Activated CD4-positive, alpha-beta T cell treated with anti-CD3 and anti-CD28 coated beads for 4 hours (primary cell): Measurements from ENCODE around the gene MKNK2.
A peak's percentile ranks its signal among the peaks of the same experiment; 100 is the strongest.

Experiments
- DNase-seq, 2 donors: peaks; one replicate each; pipeline ENCODE4 v3.0.0-alpha.2; 2020

The MKNK2 gene

GRCh38 chr19:2079865-2080301 lies 28.8 kb upstream of the MKNK2 start:
- DNase-seq: no peak

- DNase-seq: no peak
These were observed 28.2 kb upstream of the MKNK2 start for GRCh38 chr19:2079076-2079864.

- DNase-seq: no peak
These were observed 27.0 kb upstream of the MKNK2 start for GRCh38 chr19:2077833-2078619.

GRCh38 chr19:2077398-2077797 lies 26.4 kb upstream of the MKNK2 start:
- no peak for DNase-seq

GRCh38 chr19:2076526-2076944 lies 25.5 kb upstream of the MKNK2 start:
- DNase-seq: no peak

- DNase-seq: no peak
These were observed 21.9 kb upstream of the MKNK2 start for GRCh38 chr19:2072757-2073551.

- no peak for DNase-seq
These were observed 20.1 kb upstream of the MKNK2 start for GRCh38 chr19:2070986-2071673.

- DNase-seq: no peak
These were observed 19.4 kb upstream of the MKNK2 start for GRCh38 chr19:2070436-2070827.

- no peak for DNase-seq
These were observed 13.9 kb upstream of the MKNK2 start for GRCh38 chr19:2064788-2065524.

- DNase-seq: no peak
These were observed 13.3 kb upstream of the MKNK2 start for GRCh38 chr19:2064395-2064787.

GRCh38 chr19:2063824-2064223 lies 12.8 kb upstream of the MKNK2 start:
- no peak for DNase-seq

GRCh38 chr19:2062770-2063169 lies 11.7 kb upstream of the MKNK2 start:
- DNase-seq: no peak

GRCh38 chr19:2062389-2062729 lies 11.3 kb upstream of the MKNK2 start:
- no peak for DNase-seq

- DNase-seq: peak; percentile 99
These were observed 10.7 kb upstream of the MKNK2 start for GRCh38 chr19:2061495-2062388.

GRCh38 chr19:2060884-2061494 lies 9.9 kb upstream of the MKNK2 start:
- peak in 1 of 2 donors; percentile 35 for DNase-seq

GRCh38 chr19:2059422-2060201 lies 8.6 kb upstream of the MKNK2 start:
- no peak for DNase-seq

GRCh38 chr19:2058570-2059421 lies 7.8 kb upstream of the MKNK2 start:
- no peak for DNase-seq
